Stimulated activated CD8-positive, alpha-beta memory T cell treated with anti-CD3 and anti-CD28 coated beads, Interleukin-4, amount 100 ng/mL, for 4 hours (primary cell): ENCODE measurements around the gene RPS15.
"Not testable (repeated sequence)": the region's sequence is repeated elsewhere in the genome, so short reads cannot be mapped to it uniquely, and the experiment has no call there.

Source experiments
- DNase-seq, 2 donors: peaks; one replicate each; pipeline ENCODE4 v3.0.0-alpha.2; 2020; ENCODE audit warnings: low read depth in 2 of 2, low spot score in 1 of 2

RPS15 gene

DNA sequence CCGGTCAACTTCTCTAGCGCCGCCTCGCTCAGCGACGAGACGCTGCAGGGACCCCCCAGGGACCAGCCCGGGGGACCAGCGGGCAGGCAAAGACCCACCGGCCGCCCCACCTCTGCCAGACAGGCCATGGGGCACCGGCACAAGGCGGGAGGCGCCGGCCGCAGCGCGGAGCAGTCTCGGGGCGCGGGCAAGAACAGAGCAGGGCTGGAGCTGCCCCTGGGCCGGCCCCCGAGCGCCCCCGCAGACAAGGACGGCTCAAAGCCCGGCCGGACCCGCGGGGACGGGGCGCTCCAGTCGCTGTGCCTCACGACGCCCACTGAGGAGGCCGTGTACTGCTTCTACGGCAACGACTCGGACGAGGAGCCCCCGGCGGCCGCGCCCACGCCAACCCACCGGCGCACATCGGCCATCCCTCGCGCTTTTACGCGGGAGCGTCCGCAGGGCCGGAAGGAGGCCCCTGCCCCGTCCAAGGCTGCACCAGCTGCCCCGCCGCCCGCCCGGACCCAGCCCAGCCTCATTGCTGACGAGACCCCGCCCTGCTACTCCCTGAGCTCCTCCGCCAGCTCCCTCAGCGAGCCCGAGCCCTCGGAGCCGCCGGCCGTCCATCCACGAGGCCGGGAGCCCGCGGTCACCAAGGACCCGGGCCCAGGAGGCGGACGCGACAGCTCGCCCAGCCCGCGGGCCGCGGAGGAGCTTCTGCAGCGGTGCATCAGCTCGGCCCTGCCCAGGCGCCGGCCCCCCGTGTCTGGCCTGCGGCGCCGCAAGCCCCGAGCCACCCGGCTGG, 29.5 kb downstream of the RPS15 start:
- DNase-seq = no peak

DNA sequence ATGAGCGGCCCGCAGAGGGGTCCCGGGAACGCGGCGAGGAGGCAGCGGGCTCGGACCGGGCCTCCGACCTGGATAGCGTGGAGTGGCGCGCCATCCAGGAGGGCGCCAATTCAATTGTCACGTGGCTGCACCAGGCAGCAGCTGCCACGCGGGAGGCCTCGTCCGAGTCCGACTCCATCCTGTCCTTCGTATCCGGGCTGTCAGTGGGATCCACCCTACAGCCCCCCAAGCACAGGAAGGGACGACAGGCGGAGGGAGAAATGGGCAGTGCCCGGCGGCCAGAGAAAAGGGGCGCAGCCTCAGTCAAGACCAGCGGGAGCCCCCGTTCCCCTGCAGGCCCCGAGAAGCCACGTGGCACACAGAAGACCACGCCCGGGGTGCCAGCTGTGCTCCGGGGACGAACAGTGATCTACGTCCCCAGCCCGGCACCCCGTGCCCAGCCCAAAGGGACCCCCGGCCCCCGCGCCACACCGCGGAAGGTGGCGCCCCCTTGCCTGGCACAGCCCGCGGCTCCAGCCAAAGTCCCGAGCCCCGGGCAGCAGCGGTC, 30.2 kb downstream of the RPS15 start:
- no peak for DNase-seq

DNA sequence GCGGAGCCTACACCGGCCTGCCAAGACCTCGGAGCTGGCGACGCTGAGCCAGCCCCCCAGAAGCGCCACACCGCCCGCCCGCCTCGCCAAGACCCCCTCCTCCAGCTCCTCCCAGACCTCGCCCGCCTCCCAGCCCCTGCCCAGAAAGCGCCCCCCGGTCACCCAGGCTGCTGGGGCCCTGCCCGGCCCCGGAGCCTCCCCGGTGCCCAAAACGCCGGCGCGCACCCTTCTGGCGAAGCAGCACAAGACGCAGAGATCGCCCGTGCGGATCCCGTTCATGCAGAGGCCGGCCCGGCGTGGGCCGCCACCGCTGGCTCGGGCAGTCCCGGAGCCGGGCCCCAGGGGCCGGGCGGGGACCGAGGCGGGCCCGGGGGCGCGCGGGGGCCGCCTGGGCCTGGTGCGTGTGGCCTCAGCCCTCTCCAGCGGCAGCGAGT, 30.6 kb downstream of the RPS15 start:
- no peak for DNase-seq

DNA sequence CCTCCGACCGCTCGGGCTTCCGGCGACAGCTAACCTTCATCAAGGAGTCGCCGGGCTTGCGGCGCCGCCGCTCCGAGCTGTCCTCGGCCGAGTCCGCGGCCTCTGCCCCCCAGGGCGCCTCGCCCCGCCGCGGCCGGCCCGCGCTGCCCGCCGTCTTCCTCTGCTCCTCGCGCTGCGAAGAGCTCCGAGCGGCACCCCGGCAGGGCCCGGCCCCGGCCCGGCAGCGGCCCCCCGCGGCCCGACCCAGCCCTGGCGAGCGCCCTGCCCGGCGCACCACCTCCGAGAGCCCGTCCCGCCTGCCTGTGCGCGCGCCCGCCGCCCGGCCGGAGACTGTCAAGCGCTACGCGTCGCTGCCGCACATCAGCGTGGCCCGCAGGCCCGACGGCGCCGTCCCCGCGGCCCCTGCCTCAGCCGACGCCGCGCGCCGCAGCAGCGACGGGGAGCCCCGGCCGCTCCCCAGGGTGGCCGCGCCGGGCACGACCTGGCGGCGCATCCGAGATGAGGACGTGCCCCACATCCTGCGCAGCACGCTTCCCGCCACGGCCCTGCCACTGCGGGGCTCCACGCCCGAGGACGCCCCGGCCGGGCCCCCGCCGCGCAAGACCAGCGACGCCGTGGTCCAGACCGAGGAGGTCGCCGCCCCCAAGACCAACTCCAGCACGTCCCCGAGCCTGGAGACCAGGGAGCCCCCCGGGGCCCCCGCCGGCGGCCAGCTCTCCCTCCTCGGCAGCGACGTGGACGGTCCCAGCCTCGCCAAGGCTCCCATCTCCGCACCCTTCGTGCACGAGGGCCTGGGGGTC, 31.3 kb downstream of the RPS15 start:
- no peak for DNase-seq

DNA sequence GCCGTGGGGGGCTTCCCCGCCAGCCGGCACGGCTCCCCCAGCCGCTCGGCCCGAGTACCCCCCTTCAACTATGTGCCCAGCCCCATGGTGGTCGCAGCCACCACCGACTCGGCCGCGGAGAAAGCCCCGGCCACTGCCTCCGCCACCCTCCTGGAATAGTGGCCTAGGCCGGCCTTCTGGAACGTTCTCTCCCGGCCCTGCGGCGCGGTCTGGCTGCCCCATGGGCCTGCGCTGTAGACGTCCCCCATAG, 31.8 kb downstream of the RPS15 start:
- DNase-seq = no peak

DNA sequence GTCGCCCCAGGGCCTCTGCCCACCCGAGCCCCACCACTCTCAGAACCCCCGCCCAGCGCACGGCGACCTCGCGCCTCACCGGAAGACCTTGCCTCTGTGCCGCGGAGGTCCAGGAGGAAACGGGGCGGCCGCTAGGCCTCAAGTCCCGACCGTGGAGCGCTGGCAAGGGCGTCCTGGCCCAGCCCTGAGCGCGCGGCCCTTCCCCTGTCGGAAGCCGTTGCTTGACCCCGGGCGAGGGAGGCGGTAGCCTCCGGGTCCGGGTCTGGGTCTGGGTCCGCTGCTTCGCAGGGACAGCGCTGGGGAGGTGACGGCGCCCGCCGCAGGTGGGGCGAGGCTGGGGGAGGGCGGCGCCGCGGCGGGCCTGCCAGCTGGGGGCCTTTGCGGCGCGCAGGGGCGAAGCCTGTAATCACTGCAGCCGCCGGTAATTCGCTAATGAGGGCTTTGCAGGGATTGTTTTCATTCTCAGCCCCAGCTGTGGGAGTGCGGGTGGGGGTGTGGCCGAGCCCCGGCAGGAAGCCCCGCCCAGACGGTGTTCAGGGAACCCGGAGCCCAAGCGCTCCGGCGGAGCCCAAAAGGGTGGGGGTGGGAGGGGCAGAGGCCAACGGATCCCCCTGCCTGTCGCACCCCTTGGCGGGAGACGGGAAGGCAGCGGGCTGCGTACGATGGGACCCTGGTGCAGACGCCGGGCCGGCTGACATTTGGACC, 32.3 kb downstream of the RPS15 start:
- peak; percentile 49 to 51 for DNase-seq

DNA sequence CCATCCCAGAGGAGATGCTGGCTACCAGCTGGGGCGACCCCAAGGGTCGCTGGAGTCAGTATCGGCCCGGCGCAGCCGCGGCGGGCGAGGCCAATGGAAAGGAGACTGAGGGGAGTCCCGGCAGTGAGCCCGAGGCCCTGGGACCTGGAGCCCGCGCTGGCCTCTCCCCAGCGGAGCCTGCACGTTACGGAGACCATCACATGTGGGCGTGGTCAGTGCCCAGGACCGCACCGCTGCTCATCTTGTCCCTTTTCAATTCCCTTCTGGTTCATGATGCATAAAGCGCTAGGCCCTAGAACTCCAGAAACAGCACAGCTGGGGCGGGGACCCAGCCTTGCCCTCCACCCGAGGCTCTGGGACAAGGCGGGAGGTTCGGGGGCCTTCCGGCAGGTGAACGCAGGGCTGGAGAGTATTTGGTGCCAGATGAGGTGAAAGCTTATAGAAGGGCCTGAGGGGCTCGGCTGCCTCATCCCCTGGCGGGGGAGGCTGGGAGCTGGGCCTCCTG, 32.9 kb downstream of the RPS15 start:
- no peak for DNase-seq

DNA sequence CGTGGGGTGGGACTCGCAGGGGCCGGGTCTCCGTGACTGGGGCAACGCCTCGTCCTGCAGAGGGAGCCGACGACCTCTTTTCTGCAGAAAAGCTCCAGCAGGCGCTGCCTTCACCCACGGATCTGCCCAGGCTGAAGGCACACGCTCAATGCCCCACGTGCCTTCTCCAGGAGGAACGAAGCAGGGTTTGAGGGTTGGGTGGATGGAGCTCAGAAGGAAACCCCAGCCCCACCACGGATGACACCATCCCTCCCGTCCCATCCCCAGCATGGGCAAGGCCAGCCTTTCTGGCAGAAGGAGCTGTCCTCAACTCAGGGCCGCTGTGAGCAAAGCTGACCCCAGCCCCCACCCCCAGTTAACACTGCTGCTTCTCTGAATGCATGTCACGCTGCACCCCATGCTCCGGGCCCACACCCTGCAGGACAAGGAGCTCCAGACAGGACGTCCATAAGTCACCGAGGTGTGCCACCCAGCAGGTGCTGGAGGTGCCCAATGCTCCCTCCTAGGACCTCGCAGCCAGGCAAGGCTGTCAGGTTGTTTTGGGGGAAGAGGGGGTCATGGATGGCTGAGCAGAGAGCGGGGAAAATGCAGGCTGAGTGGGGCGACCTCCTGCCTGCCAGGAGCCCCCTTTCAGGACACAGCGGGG, 33.4 kb downstream of the RPS15 start:
- no peak for DNase-seq

DNA sequence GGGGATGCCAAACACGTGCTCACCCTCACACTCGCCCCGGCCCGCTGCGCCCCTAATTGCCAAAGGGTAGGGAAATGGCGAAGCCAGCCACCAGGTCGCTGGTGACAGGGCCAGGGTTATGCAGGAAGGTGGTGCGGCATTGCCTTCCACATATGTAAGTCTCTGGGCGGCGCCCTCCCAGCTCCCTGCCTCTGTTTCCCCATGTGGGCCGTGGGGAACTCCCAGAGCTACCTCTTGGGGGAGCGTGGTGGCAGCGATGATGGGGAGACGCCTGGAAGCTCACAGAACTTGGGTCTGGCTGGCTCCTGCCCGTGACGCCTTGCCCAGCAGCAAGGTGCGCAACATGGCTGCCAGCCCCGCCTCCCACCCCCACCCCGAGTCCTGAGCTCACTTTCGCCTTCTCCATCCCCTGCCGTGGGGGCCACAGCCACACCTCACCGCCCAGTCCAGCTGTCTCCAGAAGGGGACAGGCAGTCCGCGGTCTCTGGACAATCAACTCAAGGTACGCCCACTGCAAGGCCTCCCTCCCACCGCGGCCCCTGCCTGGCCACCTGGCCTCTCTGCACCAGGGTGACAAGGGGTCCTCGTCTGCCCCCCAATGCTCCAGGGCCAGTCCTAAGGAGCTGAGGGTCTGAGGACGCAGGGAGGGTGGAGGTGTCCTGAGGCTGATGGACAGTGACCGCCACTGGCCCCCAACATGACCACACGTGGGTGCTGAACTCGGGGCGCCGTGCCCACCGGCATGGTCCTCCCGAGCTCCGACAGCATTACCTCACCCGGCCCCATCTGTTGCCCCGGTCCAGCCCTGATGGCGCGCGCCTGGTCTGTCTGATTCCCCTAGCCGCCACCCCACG, 34.3 kb downstream of the RPS15 start:
- DNase-seq = no peak

DNA sequence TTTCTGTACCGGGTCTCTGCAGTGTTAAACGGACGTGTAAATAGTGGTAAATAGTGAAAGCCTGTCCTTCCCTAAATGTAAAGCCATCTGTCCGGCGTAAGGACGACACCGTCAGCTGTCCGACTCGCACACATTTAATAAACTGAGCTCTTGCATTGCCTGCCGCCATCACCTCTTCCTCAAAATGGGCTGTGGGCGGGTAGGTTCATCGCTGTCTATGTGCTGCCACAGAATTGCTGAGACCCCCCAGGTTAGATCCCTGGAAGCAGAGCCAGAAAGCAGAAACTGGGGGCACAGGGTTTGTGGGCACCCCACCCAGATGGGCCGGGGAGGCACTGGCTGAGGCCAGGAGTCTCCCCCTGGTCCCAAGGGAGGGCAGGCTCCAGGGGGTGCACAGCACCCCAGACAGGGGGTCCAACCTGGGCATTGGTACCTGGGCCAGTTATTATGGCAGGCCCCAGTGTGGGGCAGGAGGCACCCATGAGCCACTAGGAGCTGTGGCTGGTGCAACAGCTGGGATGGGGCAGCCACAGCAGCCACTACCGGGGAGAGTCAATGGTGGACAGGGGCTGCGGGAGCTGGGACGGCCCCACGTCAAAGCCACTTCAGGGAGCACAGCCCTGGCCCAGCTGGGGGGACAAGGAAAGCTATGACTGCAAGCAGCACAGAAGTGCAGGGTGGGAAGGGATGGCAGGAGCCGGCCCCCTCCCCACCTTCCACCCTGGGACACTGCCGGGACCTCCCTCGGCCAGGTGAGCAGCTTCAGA, 35.1 kb downstream of the RPS15 start:
- DNase-seq = no peak

DNA sequence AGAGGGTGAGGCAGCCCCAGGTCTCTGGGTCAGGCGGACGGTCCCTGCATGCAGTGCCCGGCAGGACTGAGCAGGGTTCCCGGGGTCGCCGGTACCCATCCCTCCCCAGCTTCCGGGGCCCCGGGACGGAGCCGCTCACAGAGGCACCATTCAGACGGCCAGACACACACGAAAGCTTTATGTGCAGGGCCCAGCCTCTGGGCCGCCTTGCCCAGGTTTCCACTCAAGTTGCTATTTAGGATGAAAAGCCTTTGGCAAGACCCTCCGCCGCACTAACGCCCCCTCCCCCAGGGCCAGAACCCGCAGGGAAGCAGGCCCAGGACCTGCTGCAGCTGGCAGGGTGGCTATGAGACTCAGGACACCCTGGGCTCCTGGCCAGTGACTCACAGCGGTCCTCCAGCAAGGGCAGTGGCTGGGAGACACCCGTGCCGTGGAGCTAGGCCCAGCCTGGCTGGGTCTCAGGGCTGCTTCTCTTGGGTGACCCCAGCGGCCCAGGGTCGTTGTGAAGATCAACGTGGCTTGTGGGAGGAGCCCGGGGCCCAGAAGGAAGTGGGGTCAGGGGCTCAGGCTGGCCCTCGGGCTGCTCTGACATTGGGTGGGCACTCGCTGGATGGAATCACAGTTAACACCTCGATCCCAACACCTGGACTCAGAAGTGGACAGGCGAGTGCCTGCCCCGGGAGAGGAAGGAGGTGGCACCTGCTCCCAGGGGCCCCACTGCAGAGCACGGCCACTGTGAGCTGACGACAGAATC, 36.0 kb downstream of the RPS15 start:
- no peak for DNase-seq

DNA sequence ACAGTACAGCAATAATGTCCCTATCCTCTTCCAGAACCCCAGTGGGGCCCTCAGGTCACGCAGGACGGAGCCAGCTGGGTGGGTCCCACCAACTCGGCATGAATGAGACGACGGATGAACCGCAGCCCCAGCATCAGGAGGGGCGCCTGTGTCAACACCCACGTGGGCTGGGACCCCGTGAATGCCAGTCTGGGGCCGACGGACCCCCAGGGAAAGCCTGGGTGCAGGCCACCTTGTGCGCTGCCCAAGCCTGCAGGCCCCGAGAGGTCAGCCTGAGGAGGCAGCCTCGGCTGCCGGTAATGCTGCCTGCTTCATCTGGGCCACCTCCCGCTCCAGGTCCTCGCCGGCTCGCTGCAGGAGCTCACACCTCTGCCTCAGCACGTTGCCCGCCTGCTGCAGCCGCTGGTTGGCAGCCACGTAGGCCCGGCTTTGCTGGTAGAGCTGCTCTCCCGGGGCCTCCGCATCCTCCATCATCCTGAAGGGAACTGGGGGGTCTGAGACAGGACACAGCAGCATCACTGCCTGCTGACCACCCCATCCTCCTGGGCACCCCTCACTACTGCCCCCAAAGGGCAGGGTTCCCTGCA, 36.7 kb downstream of the RPS15 start:
- no peak for DNase-seq

DNA sequence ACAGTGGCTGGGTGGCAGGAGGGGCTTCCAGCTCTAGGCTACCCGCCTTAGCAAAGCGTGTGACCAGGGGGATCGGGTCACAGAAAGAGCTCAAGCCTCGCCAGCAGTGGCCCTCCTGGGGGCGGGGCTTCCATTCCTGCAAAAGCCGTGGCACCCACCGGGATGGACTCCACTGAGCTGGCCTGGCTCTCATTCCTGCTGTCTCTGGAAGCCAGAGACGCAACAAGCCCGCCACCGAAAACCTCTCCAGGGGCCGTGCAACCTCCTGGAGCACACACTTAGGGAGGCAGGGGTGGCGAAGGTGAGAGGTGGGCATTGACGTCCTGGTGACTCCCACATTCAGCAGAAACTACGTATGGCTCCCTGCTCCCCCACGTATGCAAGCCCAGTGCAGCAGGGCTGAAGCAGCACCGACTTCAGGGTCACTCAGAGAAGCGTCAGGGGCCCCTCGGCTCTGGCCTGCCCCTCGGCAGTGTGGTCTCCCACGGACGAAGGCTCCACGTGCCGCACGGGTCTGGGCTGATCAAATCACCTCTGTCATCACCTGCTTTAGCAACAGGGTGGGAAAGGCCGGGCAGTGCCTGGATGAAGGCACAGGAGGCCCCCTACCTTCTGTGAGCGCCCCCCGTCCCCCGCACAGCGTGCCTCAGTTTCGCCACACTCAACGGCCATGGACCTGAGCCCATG, 37.7 kb downstream of the RPS15 start:
- no peak for DNase-seq

DNA sequence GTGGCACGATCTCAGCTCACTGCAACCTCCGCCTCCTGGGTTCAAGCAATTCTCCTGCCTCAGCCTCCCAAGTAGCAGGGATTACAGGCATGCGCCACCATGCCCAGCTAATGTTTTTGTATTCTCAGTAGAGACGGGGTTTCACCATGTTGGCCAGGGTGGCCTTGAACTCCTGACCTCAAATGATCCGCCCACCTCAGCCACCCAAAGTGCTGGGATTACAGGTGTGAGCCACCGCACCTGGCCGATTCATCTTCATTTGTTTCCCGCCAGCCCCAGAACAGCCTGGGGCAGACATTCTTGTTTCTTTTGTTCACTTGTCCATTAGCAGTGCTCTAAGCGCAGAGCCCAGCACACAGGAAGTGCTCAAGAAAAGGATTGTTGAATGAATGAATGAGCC, 38.9 kb downstream of the RPS15 start:
- DNase-seq = not testable (repeated sequence)

DNA sequence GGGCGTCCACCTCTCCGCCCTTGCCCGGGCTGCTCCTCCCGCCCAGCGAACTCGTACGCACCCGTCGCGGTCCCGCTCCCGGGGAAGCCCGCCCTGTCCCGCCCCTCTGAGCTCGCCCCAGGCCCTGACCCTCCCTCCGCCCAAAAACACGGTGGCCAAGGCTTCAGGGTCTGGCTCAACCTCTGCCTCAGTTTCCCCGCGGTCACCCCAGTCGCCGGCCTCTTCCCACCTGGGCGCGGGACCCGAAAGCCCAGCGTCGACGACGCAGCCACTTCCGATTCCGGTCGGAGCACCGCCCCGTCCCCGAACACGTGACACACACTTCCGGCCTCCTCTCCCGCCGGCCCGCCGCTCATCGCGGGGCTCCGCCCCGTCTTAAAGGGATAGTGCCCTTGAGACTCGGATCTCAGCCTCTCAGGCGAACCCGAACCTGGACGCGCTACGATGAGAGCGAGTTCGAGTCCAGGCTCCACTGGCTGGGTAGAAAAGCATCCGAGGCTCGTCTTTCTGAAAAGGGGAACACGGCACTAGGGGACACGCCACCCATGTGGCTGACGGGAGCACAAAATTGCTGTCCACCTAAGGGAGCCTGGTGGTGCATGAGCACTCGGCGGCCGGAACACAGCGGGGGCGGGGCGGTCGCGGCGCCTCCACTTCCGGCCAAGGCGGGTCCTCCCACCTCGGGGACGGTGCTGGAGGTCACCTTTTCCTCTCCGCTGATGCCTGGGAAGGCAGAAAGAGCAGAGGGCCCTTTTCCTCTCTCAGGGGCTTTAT, 40.9 kb downstream of the RPS15 start, which contains the start of gene C19orf25:
C19orf25 (minus strand) TSS at position 282 of the 774 bp plus-strand sequence. CDS start 312 bp downstream, outside the sequence.
- peak; percentile 77 to 83 for DNase-seq

DNA sequence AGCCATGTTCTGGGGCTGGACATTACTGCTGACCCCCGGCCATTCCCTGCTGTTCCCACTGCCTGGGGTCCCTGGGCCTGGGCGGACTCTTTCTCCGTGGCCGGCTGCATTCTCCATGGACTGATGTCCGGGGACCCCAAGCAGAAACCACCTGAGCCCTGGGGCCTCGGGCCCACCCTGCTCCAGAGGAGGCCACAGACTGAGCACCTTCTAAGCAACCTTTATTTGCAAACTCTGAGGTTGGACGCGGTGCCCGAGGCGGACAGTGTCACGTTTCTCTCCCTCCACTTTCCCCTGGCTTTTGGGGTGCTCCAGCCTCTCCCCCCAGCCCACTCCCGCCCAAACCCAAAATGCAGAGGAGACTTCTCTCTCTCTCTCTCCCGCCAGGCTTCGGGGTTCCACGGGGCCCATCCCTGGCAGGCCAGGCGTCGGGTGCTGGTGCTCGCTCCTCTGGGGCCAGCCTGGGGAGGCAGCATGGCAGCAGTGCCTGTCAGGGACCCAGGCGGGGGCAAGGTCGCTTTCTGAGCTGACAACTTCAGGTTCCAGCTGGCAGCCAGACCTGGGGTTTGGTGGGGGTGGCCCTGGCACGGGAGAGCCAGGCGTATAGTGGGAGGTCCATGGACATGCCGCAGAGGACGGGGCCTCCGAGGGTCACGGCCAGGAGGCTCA, 43.2 kb downstream of the RPS15 start:
- no peak for DNase-seq
